Caco-2 (cell line): ENCODE data around the gene NKD2. TPM values are rescaled to one million over a fixed set of nuclear protein-coding genes. Genes with fewer than 3 reads are reported as not detected.

Source experiments
- BruUV-seq: library from RNA; stranded (reverse); fragments of 400-500 nt; replicated peaks from 2 replicates; lab custom pipeline; 2021; lab: Mats Ljungman, UMichigan
- CTCF ChIA-PET: fragments of 300-600 bp; sonication (Branson Sonifier 250); formaldehyde crosslinking; loops from one replicate; lab custom pipeline; 2022; ENCODE audit warnings: antibody characterized with exemption; lab: Charles Lee
- POLR2A ChIA-PET: fragments of 300-600 bp; sonication (Branson Sonifier 250); formaldehyde crosslinking; loops from one replicate; lab custom pipeline; 2022; ENCODE audit warnings: antibody characterized with exemption; lab: Charles Lee
- DNase-seq, 2 experiments: peaks; one replicate each; pipeline versions ENCODE4 v3.0.0 to v3.0.0-alpha.2; 2020 to 2022
- H3K27me3 ChIP-seq: replicated peaks from 2 replicates; pipeline ENCODE4 v1.6.0; 2011; ENCODE audit warnings: low read length; ENCODE audit not compliant: control insufficient read depth, insufficient read depth
- H3K36me3 ChIP-seq: 2 replicates; pipeline ENCODE4 v1.5.1; 2011; ENCODE audit warnings: low read length; ENCODE audit not compliant: control insufficient read depth, insufficient read depth
- H3K4me1 ChIP-seq: fragments of 250-450 bp; sonication (Bioruptor Pico); 2 replicates; pipeline ENCODE4 v1.5.1; 2020; ENCODE audit warnings: mild to moderate bottlenecking
- H3K4me3 ChIP-seq: 2 replicates; pipeline ENCODE4 v1.5.1; 2011; ENCODE audit warnings: low read depth, mild to moderate bottlenecking, control low read depth, low read length
- H3K9me3 ChIP-seq: fragments of 250-450 bp; sonication (Bioruptor Pico); 2 replicates; pipeline ENCODE4 v1.5.1; 2020; ENCODE audit warnings: mild to moderate bottlenecking, moderate library complexity
- H3K27ac Mint-ChIP-seq: one replicate; pipeline ENCODE4 v1.8.0; 2022; ENCODE audit warnings: mixed read lengths; ENCODE audit not compliant: unreplicated experiment
- H3K27me3 Mint-ChIP-seq: one replicate; pipeline ENCODE4 v1.8.0; 2022; ENCODE audit warnings: mixed read lengths; ENCODE audit not compliant: insufficient read depth, unreplicated experiment
- H3K36me3 Mint-ChIP-seq: one replicate; pipeline ENCODE4 v1.8.0; 2022; ENCODE audit warnings: mild to moderate bottlenecking, mixed read lengths; ENCODE audit not compliant: insufficient read depth, unreplicated experiment
- H3K4me1 Mint-ChIP-seq: one replicate; pipeline ENCODE4 v1.8.0; 2022; ENCODE audit warnings: low read depth, mixed read lengths; ENCODE audit not compliant: unreplicated experiment
- H3K4me3 Mint-ChIP-seq: one replicate; pipeline ENCODE4 v1.8.0; 2022; ENCODE audit warnings: mild to moderate bottlenecking, moderate library complexity, mixed read lengths; ENCODE audit not compliant: unreplicated experiment
- H3K9me3 Mint-ChIP-seq: one replicate; pipeline ENCODE4 v1.8.0; 2022; ENCODE audit warnings: mixed read lengths; ENCODE audit not compliant: unreplicated experiment
- intact Hi-C: fragments of 100-400 bp; cut with micrococcal nuclease; formaldehyde crosslinking; loops from one replicate; pipeline ENCODE4 v1.10.0; 2022; ENCODE audit not compliant: unreplicated experiment
- total RNA-seq: library from RNA; stranded (reverse); gene quantifications from 2 replicates; pipeline ENCODE4 v1.2.3, GENCODE V29; 2022
- TF ChIP-seq, protein P1 (sequence below), 2 experiments: fragments of 200-600 bp in 1 of 2; IDR thresholded peaks; 1 replicate in 1 of 2; 2 replicates in 1 of 2; pipeline versions ENCODE4 v1.5.1 to v1.8.0; 2011 to 2022; ENCODE audit warnings: antibody characterized with exemption in 1 of 2, control low read depth in 1 of 2, inconsistent platforms in 1 of 2, low read depth in 1 of 2, low read length in 1 of 2, mild to moderate bottlenecking in 1 of 2, moderate library complexity in 1 of 2; ENCODE audit not compliant: insufficient read depth in 1 of 2, severe bottlenecking in 1 of 2, unreplicated experiment in 1 of 2

Gene NKD2
- total RNA-seq, 1 experiment from 2014 or later = 17.7 TPM

- Mint-ChIP-seq H3K36me3 (peaks cover 19% of the 10 kb centered on the region), H3K27me3 (no peaks in the 10 kb centered on the region), H3K27ac (no peak overlapping the region), H3K9me3 (peaks cover 16% of the 10 kb centered on the region), H3K4me3 (no peak overlapping the region), H3K4me1 (no peaks in the 10 kb centered on the region)
- no peaks in the 10 kb centered on the region for H3K9me3 ChIP-seq
- no peaks in the 10 kb centered on the region for H3K27me3 ChIP-seq
- DNase-seq = no peak
- no peaks in the 10 kb centered on the region; the same call in 1 of the 2 replicates for H3K36me3 ChIP-seq
- CTCF ChIA-PET = interaction anchor here (0.6 kb wide), 1 partner anchor 27 kb away, joined by 3 read pairs; no protein-coding TSS in a partner anchor
- no peak overlapping the region for H3K4me3 ChIP-seq
- POLR2A ChIA-PET = no interaction called here
- intact Hi-C loops = no loop called here
- no peaks in the 10 kb centered on the region for H3K4me1 ChIP-seq
- TF ChIP-seq, protein P1, sequence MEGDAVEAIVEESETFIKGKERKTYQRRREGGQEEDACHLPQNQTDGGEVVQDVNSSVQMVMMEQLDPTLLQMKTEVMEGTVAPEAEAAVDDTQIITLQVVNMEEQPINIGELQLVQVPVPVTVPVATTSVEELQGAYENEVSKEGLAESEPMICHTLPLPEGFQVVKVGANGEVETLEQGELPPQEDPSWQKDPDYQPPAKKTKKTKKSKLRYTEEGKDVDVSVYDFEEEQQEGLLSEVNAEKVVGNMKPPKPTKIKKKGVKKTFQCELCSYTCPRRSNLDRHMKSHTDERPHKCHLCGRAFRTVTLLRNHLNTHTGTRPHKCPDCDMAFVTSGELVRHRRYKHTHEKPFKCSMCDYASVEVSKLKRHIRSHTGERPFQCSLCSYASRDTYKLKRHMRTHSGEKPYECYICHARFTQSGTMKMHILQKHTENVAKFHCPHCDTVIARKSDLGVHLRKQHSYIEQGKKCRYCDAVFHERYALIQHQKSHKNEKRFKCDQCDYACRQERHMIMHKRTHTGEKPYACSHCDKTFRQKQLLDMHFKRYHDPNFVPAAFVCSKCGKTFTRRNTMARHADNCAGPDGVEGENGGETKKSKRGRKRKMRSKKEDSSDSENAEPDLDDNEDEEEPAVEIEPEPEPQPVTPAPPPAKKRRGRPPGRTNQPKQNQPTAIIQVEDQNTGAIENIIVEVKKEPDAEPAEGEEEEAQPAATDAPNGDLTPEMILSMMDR (IDR thresholded peaks at IDR 0.05; ENCODE audit: insufficient read depth in 1 of 2, low read depth in 1 of 2, low read length in 1 of 2, severe bottlenecking in 1 of 2, unreplicated experiment in 1 of 2) = no peak
- BruUV-seq = no TSS peak
Observed at GRCh38 chr5:1051366-1051720, 42.7 kb downstream of the NKD2 start.

DNA sequence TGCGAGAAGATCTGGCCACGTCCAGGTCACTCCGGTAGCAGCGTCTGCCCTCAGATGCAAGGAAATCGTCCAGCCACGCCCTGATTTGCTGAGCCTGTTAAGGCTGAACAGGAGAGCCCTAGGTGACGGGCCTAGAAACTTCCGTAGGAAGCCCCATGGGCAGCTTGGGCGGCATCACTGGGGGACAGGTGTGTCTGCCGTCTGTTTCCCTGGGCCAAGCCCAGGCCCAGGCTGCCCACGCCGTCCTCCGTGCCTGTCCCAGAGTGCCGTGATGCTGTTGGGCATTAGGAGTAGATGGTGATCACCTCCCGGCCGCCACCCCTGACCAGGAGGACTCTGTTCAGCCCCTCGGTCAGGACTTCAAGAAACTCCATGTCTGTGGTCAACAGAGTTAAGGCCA, 43.5 kb downstream of the NKD2 start:
- H3K4me1 Mint-ChIP-seq = no peaks in the 10 kb centered on the region
- H3K27me3 Mint-ChIP-seq = no peaks in the 10 kb centered on the region
- no peak overlapping the region for H3K4me3 Mint-ChIP-seq
- Histone ChIP-seq H3K4me1 (no peaks in the 10 kb centered on the region), H3K9me3 (no peaks in the 10 kb centered on the region), H3K27me3 (no peaks in the 10 kb centered on the region), H3K36me3 (no peaks in the 10 kb centered on the region; the same call in 1 of the 2 replicates), H3K4me3 (no peak overlapping the region)
- no peak overlapping the region for H3K27ac Mint-ChIP-seq
- intact Hi-C loops = no loop called here
- H3K36me3 Mint-ChIP-seq = peaks cover 19% of the 10 kb centered on the region
- TF ChIP-seq, protein P1 (IDR thresholded peaks at IDR 0.05; ENCODE audit: insufficient read depth in 1 of 2, low read depth in 1 of 2, low read length in 1 of 2, severe bottlenecking in 1 of 2, unreplicated experiment in 1 of 2) = no peak
- ChIA-PET CTCF (no interaction called here), POLR2A (no interaction called here)
- peaks cover 9% of the 10 kb centered on the region for H3K9me3 Mint-ChIP-seq
- DNase-seq = no peak
- BruUV-seq = no TSS peak

GRCh38 chr5:1052641-1053390, 44.2 kb downstream of the NKD2 start:
- peaks cover 2% of the 10 kb centered on the region for H3K9me3 Mint-ChIP-seq
- no peaks in the 10 kb centered on the region for H3K9me3 ChIP-seq
- POLR2A ChIA-PET = no interaction called here
- TF ChIP-seq, protein P1 (IDR thresholded peaks at IDR 0.05; ENCODE audit: insufficient read depth in 1 of 2, low read depth in 1 of 2, low read length in 1 of 2, severe bottlenecking in 1 of 2, unreplicated experiment in 1 of 2) = no peak
- BruUV-seq = no TSS peak
- no peaks in the 10 kb centered on the region for H3K4me1 Mint-ChIP-seq
- H3K4me3 ChIP-seq = no peak overlapping the region
- peaks cover 11% of the 10 kb centered on the region for H3K36me3 Mint-ChIP-seq
- H3K27ac Mint-ChIP-seq = no peak overlapping the region
- no peaks in the 10 kb centered on the region for H3K27me3 ChIP-seq
- intact Hi-C loops = no loop called here
- H3K4me3 Mint-ChIP-seq = no peak overlapping the region
- DNase-seq = no peak
- H3K4me1 ChIP-seq = no peaks in the 10 kb centered on the region
- H3K27me3 Mint-ChIP-seq = no peaks in the 10 kb centered on the region
- CTCF ChIA-PET = no interaction called here
- H3K36me3 ChIP-seq = no peaks in the 10 kb centered on the region; the same call in 1 of the 2 replicates
